Activated CD8-positive, alpha-beta T cell treated with anti-CD3 and anti-CD28 coated beads for 36 hours (primary cell): ENCODE data around the gene CSNK1A1. TPM values are rescaled to one million over a fixed set of nuclear protein-coding genes. Genes with fewer than 3 reads are reported as not detected.

ENCODE experiments used
- ATAC-seq: fragments of 200-7000 bp; cut with Tn5 transposase; one replicate; pipeline ENCODE4 v1.10.0; 2021; ENCODE audit warnings: mild to moderate bottlenecking, moderate library complexity
- CTCF ChIA-PET: fragments of 350-600 bp; sonication (Branson Sonifier 250); formaldehyde crosslinking; loops from one replicate; lab custom pipeline; 2021; ENCODE audit warnings: antibody characterized with exemption; lab: Charles Lee
- POLR2A ChIA-PET: fragments of 350-600 bp; sonication (Branson Sonifier 250); formaldehyde crosslinking; loops from one replicate; lab custom pipeline; 2021; ENCODE audit warnings: antibody characterized with exemption; lab: Charles Lee
- DNase-seq: peaks from one replicate; pipeline ENCODE4 v3.0.0-alpha.2; 2020
- H3K27ac Mint-ChIP-seq: one replicate; pipeline ENCODE4 v1.8.0; 2021; ENCODE audit warnings: mild to moderate bottlenecking, mixed read lengths
- H3K27me3 Mint-ChIP-seq: one replicate; pipeline ENCODE4 v1.8.0; 2021; ENCODE audit warnings: mixed read lengths
- H3K36me3 Mint-ChIP-seq: one replicate; pipeline ENCODE4 v1.8.0; 2021; ENCODE audit warnings: low read depth, mixed read lengths
- H3K4me1 Mint-ChIP-seq: one replicate; pipeline ENCODE4 v1.8.0; 2021; ENCODE audit warnings: low read depth, mixed read lengths
- H3K4me3 Mint-ChIP-seq: one replicate; pipeline ENCODE4 v1.8.0; 2021; ENCODE audit warnings: mild to moderate bottlenecking, moderate library complexity, mixed read lengths
- H3K9me3 Mint-ChIP-seq: one replicate; pipeline ENCODE4 v1.8.0; 2021; ENCODE audit warnings: mixed read lengths
- CTCF ChIP-seq: fragments of 200-600 bp; IDR thresholded peaks from one replicate; pipeline ENCODE4 v1.8.0; 2022; ENCODE audit warnings: antibody characterized with exemption, mild to moderate bottlenecking
- intact Hi-C: fragments of 100-400 bp; cut with micrococcal nuclease; formaldehyde crosslinking; loops from one replicate; pipeline ENCODE4 v1.10.0; 2022
- total RNA-seq, 2 experiments: library from RNA; stranded (reverse); gene quantifications; one replicate each; pipeline ENCODE4 v1.2.3, GENCODE V29; 2021

Gene CSNK1A1
- total RNA-seq, 2 experiments from 2014 or later = 154 to 168 TPM

GRCh38 chr5:149488645-149489306 lies 62.5 kb downstream of the CSNK1A1 start:
- intact Hi-C loops = no loop called here
- DNase-seq = peak; percentile 15
- ChIA-PET CTCF (no interaction called here), POLR2A (no interaction called here)
- H3K4me3 Mint-ChIP-seq = no peak overlapping the region
- no peak for ATAC-seq
- H3K27me3 Mint-ChIP-seq = no peaks in the 10 kb centered on the region
- no peak overlapping the region for H3K27ac Mint-ChIP-seq
- no peak for TF ChIP-seq CTCF
- peaks cover 2% of the 10 kb centered on the region for H3K4me1 Mint-ChIP-seq
- H3K9me3 Mint-ChIP-seq = no peaks in the 10 kb centered on the region
- H3K36me3 Mint-ChIP-seq = peaks cover 7% of the 10 kb centered on the region

GRCh38 chr5:149487672-149488071 lies 63.6 kb downstream of the CSNK1A1 start:
- Mint-ChIP-seq H3K27me3 (no peaks in the 10 kb centered on the region), H3K9me3 (no peaks in the 10 kb centered on the region), H3K36me3 (no peaks in the 10 kb centered on the region), H3K4me1 (peaks cover 2% of the 10 kb centered on the region), H3K4me3 (no peak overlapping the region), H3K27ac (no peak overlapping the region)
- intact Hi-C loops = no loop called here
- POLR2A ChIA-PET = interaction anchor here (1.6 kb wide), 1 partner anchor 11 kb away, joined by 4 read pairs; no protein-coding TSS in a partner anchor
- TF ChIP-seq CTCF = no peak
- DNase-seq (no peak), ATAC-seq (no peak)
- CTCF ChIA-PET = interaction anchor here (1.0 kb wide), 1 partner anchor 75 kb away, joined by 4 read pairs; no protein-coding TSS in a partner anchor

- POLR2A ChIA-PET = interaction anchor here (0.9 to 1.7 kb wide), 4 partner anchors 8 to 45 kb away, joined by 3 to 4 read pairs (median 4); no protein-coding TSS in a partner anchor
- Mint-ChIP-seq H3K27ac (no peak overlapping the region), H3K27me3 (no peaks in the 10 kb centered on the region), H3K4me3 (no peak overlapping the region), H3K9me3 (no peaks in the 10 kb centered on the region), H3K36me3 (no peaks in the 10 kb centered on the region), H3K4me1 (peaks cover 2% of the 10 kb centered on the region)
- CTCF ChIA-PET = interaction anchor here (1.0 to 1.8 kb wide), 2 partner anchors 65 to 76 kb away, joined by 4 to 5 read pairs; partner anchors contain the start of gene CSNK1A1
- intact Hi-C loops = no loop called here
- DNase-seq (no peak), ATAC-seq (no peak)
- TF ChIP-seq CTCF = no peak
Observed at GRCh38 chr5:149486726-149487635, 64.3 kb downstream of the CSNK1A1 start.

GRCh38 chr5:149485655-149486615 lies 65.3 kb downstream of the CSNK1A1 start:
- H3K27me3 Mint-ChIP-seq = no peaks in the 10 kb centered on the region
- no peak for TF ChIP-seq CTCF
- H3K4me3 Mint-ChIP-seq = no peak overlapping the region
- no peaks in the 10 kb centered on the region for H3K4me1 Mint-ChIP-seq
- H3K36me3 Mint-ChIP-seq = no peaks in the 10 kb centered on the region
- H3K27ac Mint-ChIP-seq = no peak overlapping the region
- no peaks in the 10 kb centered on the region for H3K9me3 Mint-ChIP-seq
- CTCF ChIA-PET = interaction anchor here (1.8 kb wide), 1 partner anchor 66 kb away, joined by 5 read pairs; the partner anchor contains the start of gene CSNK1A1
- intact Hi-C loops = no loop called here
- DNase-seq (no peak), ATAC-seq (no peak)
- POLR2A ChIA-PET = interaction anchor here (0.9 to 1.7 kb wide), 4 partner anchors 9 to 44 kb away, joined by 3 to 4 read pairs (median 4); no protein-coding TSS in a partner anchor
